ENCODE results near the gene SULT1A2.

The SULT1A2 gene

DNA sequence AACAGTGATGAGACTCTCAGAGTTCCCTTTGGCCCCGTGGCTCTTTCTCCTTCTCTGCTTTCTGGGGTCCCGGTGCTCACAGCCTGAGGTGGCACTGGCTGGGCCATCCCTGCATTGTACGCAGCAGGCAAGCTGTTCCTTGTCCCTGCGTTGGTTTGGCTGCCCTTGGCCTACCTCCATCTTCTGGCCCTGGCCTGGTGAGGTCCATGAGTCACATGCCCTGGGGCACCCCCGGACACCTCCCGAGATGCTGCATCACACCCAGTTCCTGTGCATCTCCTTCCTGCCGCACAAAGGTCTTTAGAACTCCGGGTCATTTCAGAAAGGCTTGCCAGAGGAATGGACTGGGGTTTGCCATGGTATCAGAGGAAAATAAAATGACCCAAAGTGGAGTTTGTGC, 9.5 kb downstream of the SULT1A2 start:
- Histone ChIP-seq H3F3A (ENCODE audit: insufficient read depth) (no peaks in the 10 kb centered on the region), H3K9me2 (replicated peaks; ENCODE audit: insufficient read depth, low read length) (no peaks in the 10 kb centered on the region), H3K79me2 (ENCODE audit: insufficient read depth, low read length) (no peaks in the 10 kb centered on the region), H3K9ac (ENCODE audit: low read length) (no peak overlapping the region), H3K4me2 (ENCODE audit: low read depth, low read length, poor library complexity, severe bottlenecking) (no peak overlapping the region), H4K20me1 (ENCODE audit: low read depth, low read length) (no peaks in the 10 kb centered on the region), H3K9me3 (ENCODE audit: insufficient read depth, low read length) (no peaks in the 10 kb centered on the region), H3K27ac (ENCODE audit: low read depth, low read length) (no peak overlapping the region), H3K4me3 (ENCODE audit: insufficient read depth, low read length, poor library complexity, severe bottlenecking) (no peak overlapping the region), H3K36me3 (ENCODE audit: low read length) (no peaks in the 10 kb centered on the region), H3K27me3 (ENCODE audit: low read length) (no peaks in the 10 kb centered on the region), H2AFZ (ENCODE audit: low read depth, low read length, severe bottlenecking) (no peak overlapping the region)
- no peak for TF ChIP-seq EZH2phosphoT487 (conservative IDR thresholded peaks at IDR 0.05; ENCODE audit: low read length)
- TF ChIP-seq, protein P1, sequence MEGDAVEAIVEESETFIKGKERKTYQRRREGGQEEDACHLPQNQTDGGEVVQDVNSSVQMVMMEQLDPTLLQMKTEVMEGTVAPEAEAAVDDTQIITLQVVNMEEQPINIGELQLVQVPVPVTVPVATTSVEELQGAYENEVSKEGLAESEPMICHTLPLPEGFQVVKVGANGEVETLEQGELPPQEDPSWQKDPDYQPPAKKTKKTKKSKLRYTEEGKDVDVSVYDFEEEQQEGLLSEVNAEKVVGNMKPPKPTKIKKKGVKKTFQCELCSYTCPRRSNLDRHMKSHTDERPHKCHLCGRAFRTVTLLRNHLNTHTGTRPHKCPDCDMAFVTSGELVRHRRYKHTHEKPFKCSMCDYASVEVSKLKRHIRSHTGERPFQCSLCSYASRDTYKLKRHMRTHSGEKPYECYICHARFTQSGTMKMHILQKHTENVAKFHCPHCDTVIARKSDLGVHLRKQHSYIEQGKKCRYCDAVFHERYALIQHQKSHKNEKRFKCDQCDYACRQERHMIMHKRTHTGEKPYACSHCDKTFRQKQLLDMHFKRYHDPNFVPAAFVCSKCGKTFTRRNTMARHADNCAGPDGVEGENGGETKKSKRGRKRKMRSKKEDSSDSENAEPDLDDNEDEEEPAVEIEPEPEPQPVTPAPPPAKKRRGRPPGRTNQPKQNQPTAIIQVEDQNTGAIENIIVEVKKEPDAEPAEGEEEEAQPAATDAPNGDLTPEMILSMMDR (IDR thresholded peaks at IDR 0.05; ENCODE audit: insufficient read depth, low read length, poor library complexity, severe bottlenecking), result no peak

DNA sequence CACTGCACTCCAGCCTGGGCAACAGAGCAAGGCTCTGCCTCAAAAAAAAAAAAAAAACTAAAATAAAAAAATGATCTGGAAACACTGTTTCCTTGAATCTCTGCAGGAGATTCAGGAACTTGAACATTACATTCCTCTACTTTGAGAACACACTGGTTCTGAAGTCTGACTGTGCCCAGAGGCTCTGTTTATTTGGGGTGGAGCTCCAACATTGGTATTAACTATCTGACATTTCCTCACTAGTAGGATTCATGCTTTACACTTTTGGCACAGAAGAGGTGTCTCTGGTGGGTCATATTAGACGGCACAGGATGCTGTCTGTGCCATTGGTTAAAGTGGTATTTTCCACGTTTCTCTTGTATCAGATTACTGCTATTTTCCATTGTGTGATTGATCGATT, 10.4 kb downstream of the SULT1A2 start:
- no peak for TF ChIP-seq EZH2phosphoT487 (conservative IDR thresholded peaks at IDR 0.05; ENCODE audit: low read length)
- TF ChIP-seq, protein P1 (IDR thresholded peaks at IDR 0.05; ENCODE audit: insufficient read depth, low read length, poor library complexity, severe bottlenecking), result no peak
- Histone ChIP-seq H3K9ac (ENCODE audit: low read length) (no peak overlapping the region), H3K79me2 (ENCODE audit: insufficient read depth, low read length) (no peaks in the 10 kb centered on the region), H3K4me2 (ENCODE audit: low read depth, low read length, poor library complexity, severe bottlenecking) (no peak overlapping the region), H3F3A (ENCODE audit: insufficient read depth) (no peaks in the 10 kb centered on the region), H3K27me3 (ENCODE audit: low read length) (no peaks in the 10 kb centered on the region), H3K9me2 (replicated peaks; ENCODE audit: insufficient read depth, low read length) (no peaks in the 10 kb centered on the region), H3K4me3 (ENCODE audit: insufficient read depth, low read length, poor library complexity, severe bottlenecking) (no peak overlapping the region), H4K20me1 (ENCODE audit: low read depth, low read length) (no peaks in the 10 kb centered on the region), H3K27ac (ENCODE audit: low read depth, low read length) (no peak overlapping the region), H2AFZ (ENCODE audit: low read depth, low read length, severe bottlenecking) (no peak overlapping the region), H3K36me3 (ENCODE audit: low read length) (no peaks in the 10 kb centered on the region), H3K9me3 (ENCODE audit: insufficient read depth, low read length) (no peaks in the 10 kb centered on the region)

DNA sequence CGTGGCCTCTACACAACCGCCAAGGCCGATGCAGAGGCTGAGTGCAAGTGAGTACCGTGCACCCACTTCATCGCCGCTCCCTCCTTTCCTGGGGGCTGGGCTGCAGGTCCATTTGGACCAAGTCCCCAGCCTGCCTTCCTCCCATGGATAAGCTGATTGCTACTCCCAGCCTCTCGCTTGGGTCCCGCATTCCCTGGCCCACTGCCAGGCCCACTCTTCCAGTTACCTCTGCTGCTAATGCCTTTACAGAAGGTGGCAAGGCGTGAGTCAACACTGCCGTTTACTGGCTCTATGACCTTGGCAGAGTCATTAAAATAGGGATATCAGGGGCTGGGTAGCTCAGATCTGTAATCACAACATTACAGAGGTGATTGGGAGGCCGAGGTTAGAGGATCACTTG, 11.2 kb downstream of the SULT1A2 start:
- no peak overlapping the region for H3K9ac ChIP-seq (ENCODE audit: low read length)
- TF ChIP-seq, protein P1 (IDR thresholded peaks at IDR 0.05; ENCODE audit: insufficient read depth, low read length, poor library complexity, severe bottlenecking), result no peak
- no peak for TF ChIP-seq EZH2phosphoT487 (conservative IDR thresholded peaks at IDR 0.05; ENCODE audit: low read length)
- H3K27me3 ChIP-seq (ENCODE audit: low read length), result no peaks in the 10 kb centered on the region
- no peak overlapping the region for H3K4me2 ChIP-seq (ENCODE audit: low read depth, low read length, poor library complexity, severe bottlenecking)
- no peaks in the 10 kb centered on the region for H3K9me2 ChIP-seq (replicated peaks; ENCODE audit: insufficient read depth, low read length)
- no peaks in the 10 kb centered on the region for H3F3A ChIP-seq (ENCODE audit: insufficient read depth)
- H3K4me3 ChIP-seq (ENCODE audit: insufficient read depth, low read length, poor library complexity, severe bottlenecking), result no peak overlapping the region
- no peaks in the 10 kb centered on the region for H3K9me3 ChIP-seq (ENCODE audit: insufficient read depth, low read length)
- no peaks in the 10 kb centered on the region for H3K79me2 ChIP-seq (ENCODE audit: insufficient read depth, low read length)
- H4K20me1 ChIP-seq (ENCODE audit: low read depth, low read length), result no peaks in the 10 kb centered on the region
- no peak overlapping the region for H2AFZ ChIP-seq (ENCODE audit: low read depth, low read length, severe bottlenecking)
- H3K36me3 ChIP-seq (ENCODE audit: low read length), result no peaks in the 10 kb centered on the region
- no peak overlapping the region for H3K27ac ChIP-seq (ENCODE audit: low read depth, low read length)
